Natural killer cell (primary cell): ENCODE results near the gene SV2B. TPM values are rescaled to one million over a fixed set of nuclear protein-coding genes. Genes with fewer than 3 reads are reported as not detected.
A peak's percentile ranks its signal among the peaks of the same experiment; 100 is the strongest.

Experiments
- ATAC-seq, 3 donors: fragments of 150-1000 bp in 2 of 3; fragments of 200-7000 bp in 1 of 3; cut with Tn5 transposase; 1 replicate in 1 of 3; 2 replicates in 2 of 3; pipeline ENCODE4 v1.10.0; 2021; ENCODE audit warnings: mild to moderate bottlenecking in 2 of 3, moderate library complexity in 2 of 3
- DNase-seq, 2 donors: peaks; one replicate each; pipeline versions ENCODE4 v3.0.0 to v3.0.0-alpha.2; 2013 to 2021; ENCODE audit warnings: mixed read lengths in 1 of 2
- H3K27ac ChIP-seq: one replicate; pipeline ENCODE4 v1.5.1; 2013; ENCODE audit warnings: mild to moderate bottlenecking, low read length
- H3K27me3 ChIP-seq: one replicate; pipeline ENCODE4 v1.6.1; 2013; ENCODE audit warnings: low read length; ENCODE audit not compliant: control insufficient read depth, insufficient read depth
- H3K36me3 ChIP-seq: one replicate; pipeline ENCODE4 v1.6.1; 2013; ENCODE audit warnings: low read length; ENCODE audit not compliant: control insufficient read depth, insufficient read depth
- H3K4me1 ChIP-seq: one replicate; pipeline ENCODE4 v1.6.1; 2013; ENCODE audit warnings: low read length; ENCODE audit not compliant: control insufficient read depth, insufficient read depth
- H3K4me3 ChIP-seq: one replicate; pipeline ENCODE4 v1.5.1; 2013; ENCODE audit warnings: low read length
- H3K9me3 ChIP-seq: one replicate; pipeline ENCODE4 v1.6.1; 2013; ENCODE audit warnings: low read length; ENCODE audit not compliant: control insufficient read depth, insufficient read depth
- H3K27ac Mint-ChIP-seq, 2 donors: one replicate each; pipeline ENCODE4 v1.8.0; 2022; ENCODE audit warnings: mild to moderate bottlenecking in 2 of 2, mixed read lengths in 2 of 2, moderate library complexity in 1 of 2
- H3K27me3 Mint-ChIP-seq, 2 donors: one replicate each; pipeline ENCODE4 v1.8.0; 2022; ENCODE audit warnings: low read depth in 2 of 2, mixed read lengths in 2 of 2
- H3K36me3 Mint-ChIP-seq: one replicate; pipeline ENCODE4 v1.8.0; 2022; ENCODE audit warnings: mixed read lengths
- H3K4me1 Mint-ChIP-seq, 2 donors: one replicate each; pipeline ENCODE4 v1.8.0; 2022; ENCODE audit warnings: mixed read lengths in 2 of 2
- H3K4me3 Mint-ChIP-seq: one replicate; pipeline ENCODE4 v1.8.0; 2022; ENCODE audit warnings: mild to moderate bottlenecking, moderate library complexity, mixed read lengths
- H3K9me3 Mint-ChIP-seq, 2 donors: one replicate each; pipeline ENCODE4 v1.8.0; 2022; ENCODE audit warnings: mixed read lengths in 2 of 2
- WGBS: methylation state at CpG from one replicate; pipeline ENCODE4 v1.1.7; 2013; ENCODE audit warnings: missing lambda C conversion rate; ENCODE audit not compliant: insufficient coverage; 5-methylcytosine and 5-hydroxymethylcytosine counted together
- intact Hi-C: fragments of 100-400 bp; cut with micrococcal nuclease; formaldehyde crosslinking; loops from one replicate; pipeline ENCODE4 v1.14.2; 2022
- total RNA-seq, 4 donors: library from RNA; stranded (reverse); fragments of 120-200 nt in 1 of 4; gene quantifications; one replicate each; pipeline versions ENCODE4 v1.2.3 to v1.2.4, GENCODE V29; 2013 to 2022
- TF ChIP-seq, protein P1 (sequence below): fragments of 200-600 bp; IDR thresholded peaks from one replicate; pipeline ENCODE4 v1.8.0; 2022; ENCODE audit warnings: antibody characterized with exemption

The SV2B gene
- total RNA-seq, 3 donors from 2014 or later (not counting 1 experiment from before 2014, with no cell fraction given), result not detected

DNA sequence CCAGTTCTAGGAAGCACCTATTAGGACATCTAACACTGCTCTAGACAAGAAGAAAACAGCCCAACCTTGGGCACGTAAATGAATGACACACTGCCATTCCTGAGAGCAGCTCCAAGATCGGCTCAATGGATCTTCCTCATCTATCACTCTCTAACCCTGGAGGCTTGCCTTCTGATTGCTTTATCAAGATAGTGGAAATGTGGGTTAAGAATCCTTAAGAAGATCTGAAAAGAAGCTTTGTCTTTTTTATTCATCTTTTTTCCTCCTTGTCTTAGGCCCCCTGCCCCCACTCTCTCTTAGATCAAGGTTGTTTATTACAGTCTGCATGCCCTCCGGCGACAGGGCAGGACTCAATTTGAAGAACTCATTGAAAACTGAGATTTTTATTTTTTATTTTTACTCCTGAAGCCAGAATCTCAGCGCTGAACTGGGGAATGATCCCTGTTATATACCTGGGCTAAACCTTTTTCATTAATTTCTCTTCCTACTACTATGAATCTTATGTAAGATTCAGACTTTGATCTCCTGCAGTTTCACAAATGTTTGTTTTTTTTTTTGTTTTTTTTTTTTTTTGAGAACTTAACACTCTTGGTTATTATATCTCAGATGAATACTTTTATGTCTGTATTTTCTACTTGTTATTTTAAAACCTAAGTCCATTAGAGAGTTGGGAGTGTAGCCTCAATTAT, 219.5 kb downstream of the SV2B start:
- Mint-ChIP-seq H3K27ac (peak overlapping the region in 1 of 2 donors; percentile 2), H3K27me3 (peaks cover 22 to 44% of the 10 kb centered on the region in 2 donors), H3K9me3 (peaks cover 0 to 3% of the 10 kb centered on the region in 2 donors), H3K36me3 (no peaks in the 10 kb centered on the region), H3K4me1 (peaks cover 13 to 19% of the 10 kb centered on the region in 2 donors), H3K4me3 (no peak overlapping the region)
- TF ChIP-seq, protein P1, sequence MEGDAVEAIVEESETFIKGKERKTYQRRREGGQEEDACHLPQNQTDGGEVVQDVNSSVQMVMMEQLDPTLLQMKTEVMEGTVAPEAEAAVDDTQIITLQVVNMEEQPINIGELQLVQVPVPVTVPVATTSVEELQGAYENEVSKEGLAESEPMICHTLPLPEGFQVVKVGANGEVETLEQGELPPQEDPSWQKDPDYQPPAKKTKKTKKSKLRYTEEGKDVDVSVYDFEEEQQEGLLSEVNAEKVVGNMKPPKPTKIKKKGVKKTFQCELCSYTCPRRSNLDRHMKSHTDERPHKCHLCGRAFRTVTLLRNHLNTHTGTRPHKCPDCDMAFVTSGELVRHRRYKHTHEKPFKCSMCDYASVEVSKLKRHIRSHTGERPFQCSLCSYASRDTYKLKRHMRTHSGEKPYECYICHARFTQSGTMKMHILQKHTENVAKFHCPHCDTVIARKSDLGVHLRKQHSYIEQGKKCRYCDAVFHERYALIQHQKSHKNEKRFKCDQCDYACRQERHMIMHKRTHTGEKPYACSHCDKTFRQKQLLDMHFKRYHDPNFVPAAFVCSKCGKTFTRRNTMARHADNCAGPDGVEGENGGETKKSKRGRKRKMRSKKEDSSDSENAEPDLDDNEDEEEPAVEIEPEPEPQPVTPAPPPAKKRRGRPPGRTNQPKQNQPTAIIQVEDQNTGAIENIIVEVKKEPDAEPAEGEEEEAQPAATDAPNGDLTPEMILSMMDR, result no peak
- ATAC-seq (no peak), DNase-seq (no peak)
- Histone ChIP-seq H3K4me1 (peaks cover 17% of the 10 kb centered on the region), H3K27ac (no peak overlapping the region), H3K9me3 (no peaks in the 10 kb centered on the region), H3K4me3 (no peak overlapping the region), H3K36me3 (no peaks in the 10 kb centered on the region), H3K27me3 (peaks cover 2% of the 10 kb centered on the region)
- WGBS, result 92% methylated on average over 4 of the region's 5 CpGs
- intact Hi-C loops, result no loop called here

DNA sequence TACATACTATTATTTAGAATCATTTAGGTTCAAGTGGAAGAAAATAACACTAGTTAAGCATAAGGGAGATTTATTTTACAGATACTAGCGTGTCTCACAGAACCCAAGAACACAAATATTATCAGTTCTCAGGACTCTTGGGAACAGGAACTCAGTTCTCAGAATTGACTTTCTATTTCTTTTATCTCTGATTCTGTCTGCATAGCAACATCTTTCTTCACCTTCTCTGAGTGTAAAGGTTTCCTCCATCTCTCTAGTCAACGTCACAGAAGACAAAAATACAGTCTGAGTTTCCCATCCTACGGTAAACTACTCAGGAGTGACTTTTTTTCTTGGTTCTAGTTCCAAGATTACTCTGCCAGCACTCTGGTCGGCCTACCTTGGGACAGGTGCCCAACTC, 220.0 kb downstream of the SV2B start:
- Histone ChIP-seq H3K9me3 (no peaks in the 10 kb centered on the region), H3K4me3 (no peak overlapping the region), H3K27ac (no peak overlapping the region), H3K36me3 (no peaks in the 10 kb centered on the region), H3K27me3 (peaks cover 2% of the 10 kb centered on the region), H3K4me1 (peaks cover 17% of the 10 kb centered on the region)
- peaks cover 23 to 50% of the 10 kb centered on the region in 2 donors for H3K27me3 Mint-ChIP-seq
- no peak for ATAC-seq
- intact Hi-C loops, result no loop called here
- TF ChIP-seq, protein P1, result no peak
- peaks cover 0 to 4% of the 10 kb centered on the region in 2 donors for H3K9me3 Mint-ChIP-seq
- no peak overlapping the region for H3K4me3 Mint-ChIP-seq
- peak overlapping the region in 1 of 2 donors; percentile 2 for H3K27ac Mint-ChIP-seq
- H3K36me3 Mint-ChIP-seq, result no peaks in the 10 kb centered on the region
- peak in 1 of 2 donors; percentile 19 for DNase-seq
- 59% methylated on average over 3 of the region's 4 CpGs for WGBS
- H3K4me1 Mint-ChIP-seq, result peaks cover 13 to 14% of the 10 kb centered on the region in 2 donors

DNA sequence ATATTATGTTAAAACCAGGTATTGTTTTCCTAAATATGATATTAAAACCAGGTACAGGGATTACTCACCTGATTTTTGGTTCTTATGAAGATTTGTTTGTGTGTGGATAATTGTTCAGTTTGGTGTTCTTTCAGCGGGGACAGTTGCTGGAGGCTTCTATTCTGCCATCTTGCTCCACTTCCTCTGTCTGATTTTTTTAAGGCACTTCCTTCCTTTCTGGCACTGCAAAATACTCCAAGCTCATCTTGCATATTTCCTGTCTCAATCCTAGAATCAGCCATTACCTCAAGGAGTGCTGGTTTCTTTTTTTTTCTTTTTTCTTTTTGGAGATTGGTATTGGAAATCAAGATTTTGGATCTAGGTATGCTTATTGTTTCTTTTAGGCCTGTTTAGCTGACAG, 229.9 kb downstream of the SV2B start:
- 38% methylated on average over 1 of the region's 1 CpG for WGBS
- H3K36me3 ChIP-seq, result no peaks in the 10 kb centered on the region
- no peak overlapping the region for H3K4me3 Mint-ChIP-seq
- no peak for ATAC-seq
- peaks cover 12% of the 10 kb centered on the region for H3K36me3 Mint-ChIP-seq
- H3K27me3 Mint-ChIP-seq, result peaks cover 19 to 38% of the 10 kb centered on the region in 2 donors
- H3K27me3 ChIP-seq, result no peaks in the 10 kb centered on the region
- peaks cover 6% of the 10 kb centered on the region in 2 donors for H3K4me1 Mint-ChIP-seq
- no peak overlapping the region for H3K27ac ChIP-seq
- intact Hi-C loops, result no loop called here
- H3K9me3 Mint-ChIP-seq, result no peaks in the 10 kb centered on the region
- no peaks in the 10 kb centered on the region for H3K4me1 ChIP-seq
- DNase-seq, result no peak
- H3K9me3 ChIP-seq, result no peaks in the 10 kb centered on the region
- no peak overlapping the region for H3K27ac Mint-ChIP-seq
- TF ChIP-seq, protein P1, result no peak
- no peak overlapping the region for H3K4me3 ChIP-seq

DNA sequence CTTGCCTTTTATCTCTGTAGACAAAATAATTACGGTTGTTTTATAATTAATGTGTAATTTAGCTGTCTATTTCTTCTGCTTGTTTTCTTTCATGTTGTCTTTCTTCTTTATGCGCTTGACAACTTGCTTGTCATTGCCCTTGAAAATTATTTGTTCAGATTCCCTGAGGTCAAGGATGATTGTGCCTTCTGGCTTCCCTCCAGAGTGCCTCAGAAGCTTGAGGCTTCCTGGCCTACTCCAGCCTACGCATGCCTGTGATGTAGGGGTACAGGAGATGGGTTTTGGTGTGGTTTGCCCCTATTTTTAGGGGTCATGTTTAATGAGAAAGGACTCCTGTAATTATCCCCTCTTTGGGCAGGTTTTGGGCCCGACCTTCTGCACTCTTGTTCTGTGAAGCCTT, 231.5 kb downstream of the SV2B start:
- Histone ChIP-seq H3K27me3 (no peaks in the 10 kb centered on the region), H3K27ac (no peak overlapping the region), H3K36me3 (no peaks in the 10 kb centered on the region), H3K4me3 (no peak overlapping the region), H3K9me3 (no peaks in the 10 kb centered on the region), H3K4me1 (no peaks in the 10 kb centered on the region)
- H3K4me1 Mint-ChIP-seq, result peaks cover 6 to 8% of the 10 kb centered on the region in 2 donors
- H3K4me3 Mint-ChIP-seq, result no peak overlapping the region
- TF ChIP-seq, protein P1, result no peak
- ATAC-seq, result no peak
- WGBS, result 90% methylated on average over 4 of the region's 4 CpGs
- peaks cover 10 to 33% of the 10 kb centered on the region in 2 donors for H3K27me3 Mint-ChIP-seq
- intact Hi-C loops, result no loop called here
- no peak overlapping the region for H3K27ac Mint-ChIP-seq
- H3K36me3 Mint-ChIP-seq, result peaks cover 12% of the 10 kb centered on the region
- DNase-seq, result no peak
- H3K9me3 Mint-ChIP-seq, result no peaks in the 10 kb centered on the region
